Left lung (tissue), 10 donors: ENCODE data around the gene HNRNPUL1. TPM values are rescaled to one million over a fixed set of nuclear protein-coding genes. Genes with fewer than 3 reads are reported as not detected.

Source experiments
- ATAC-seq: fragments of 200-7000 bp; cut with Tn5 transposase; one replicate; pipeline ENCODE4 v1.9.1; 2020; ENCODE audit warnings: moderate library complexity
- DNase-seq, 4 donors: peaks; one replicate each; pipeline ENCODE4 v3.0.0-alpha.2; 2013 to 2020
- H3K27ac ChIP-seq, 2 donors: fragments of 200-600 bp; sonication (generic) in 1 of 2; one replicate each; pipeline versions ENCODE4 v1.5.0 to v1.8.0; 2020 to 2021
- H3K27me3 ChIP-seq, 2 donors: fragments of 200-600 bp; sonication (generic) in 1 of 2; one replicate each; pipeline versions ENCODE4 v1.5.0 to v1.8.0; 2020 to 2021
- H3K36me3 ChIP-seq, 2 donors: fragments of 200-600 bp; sonication (generic) in 1 of 2; one replicate each; pipeline versions ENCODE4 v1.5.0 to v1.8.0; 2020 to 2021
- H3K4me1 ChIP-seq, 2 donors: fragments of 200-600 bp; one replicate each; pipeline ENCODE4 v1.8.0; 2021
- H3K4me3 ChIP-seq, 2 donors: fragments of 200-600 bp; sonication (generic) in 1 of 2; one replicate each; pipeline versions ENCODE4 v1.5.0 to v1.8.0; 2020 to 2021; ENCODE audit warnings: mild to moderate bottlenecking in 1 of 2
- H3K9me3 ChIP-seq, 2 donors: fragments of 200-600 bp; sonication (generic) in 1 of 2; one replicate each; pipeline versions ENCODE4 v1.5.0 to v1.8.0; 2020 to 2021
- CTCF ChIP-seq, 2 donors: fragments of 200-600 bp; sonication (generic) in 1 of 2; IDR thresholded peaks; one replicate each; pipeline versions ENCODE4 v1.5.0 to v1.8.0; 2021; ENCODE audit warnings: antibody characterized with exemption in 2 of 2
- intact Hi-C, 2 donors: fragments of 100-400 bp; cut with DNase I; formaldehyde crosslinking; loops; one replicate each; pipeline versions ENCODE4 v1.11.2 to v1.14.2; 2022
- polyA plus RNA-seq, 6 donors: library from polyadenylated mRNA; unstranded; fragments of 120-200 nt; gene quantifications; one replicate each; pipeline ENCODE4 v1.2.1, GENCODE V29; 2013; ENCODE audit not compliant: insufficient read length in 6 of 6
- total RNA-seq, 2 donors: library from RNA; stranded (reverse); fragmentation: NEBNext Ultra II Directional; extraction: Animal tissue kit (Norgen Biotek cat#: 25700); gene quantifications; one replicate each; pipeline ENCODE4 v1.2.1, GENCODE V29; 2021
- donor health status: DM: no; HTN: yes; CAD: no.
- donor health status: DM: no; HTN: no; CAD: no.

The HNRNPUL1 gene
- total and polyA plus RNA-seq, 8 donors = 168 to 240 (median 227) TPM

GRCh38 chr19:41318696-41319499 is 54.7 kb downstream of the HNRNPUL1 start:
- ATAC-seq = no peak
- peaks cover 0 to 86% of the 10 kb centered on the region in 2 donors for H3K36me3 ChIP-seq
- no peak overlapping the region for H3K27ac ChIP-seq
- no peak overlapping the region for H3K4me3 ChIP-seq
- H3K27me3 ChIP-seq = no peaks in the 10 kb centered on the region
- no peak for TF ChIP-seq CTCF (IDR thresholded peaks at IDR 0.05)
- peak in 1 of 4 donors; percentile 38 for DNase-seq
- H3K9me3 ChIP-seq = no peaks in the 10 kb centered on the region
- peaks cover 14 to 31% of the 10 kb centered on the region in 2 donors for H3K4me1 ChIP-seq
- intact Hi-C loops = no loop called here

- ATAC-seq (no peak), DNase-seq (peak in 1 of 4 donors; percentile 46)
- H3K36me3 ChIP-seq = peaks cover 0 to 79% of the 10 kb centered on the region in 2 donors
- intact Hi-C loops = no loop called here
- H3K27ac ChIP-seq = no peak overlapping the region
- no peak overlapping the region for H3K4me3 ChIP-seq
- H3K27me3 ChIP-seq = no peaks in the 10 kb centered on the region
- H3K4me1 ChIP-seq = peaks cover 22 to 38% of the 10 kb centered on the region in 2 donors
- H3K9me3 ChIP-seq = no peaks in the 10 kb centered on the region
- TF ChIP-seq CTCF (IDR thresholded peaks at IDR 0.05) = no peak
Measured at GRCh38 chr19:41319500-41320184, 55.5 kb downstream of the HNRNPUL1 start.

GRCh38 chr19:41320185-41320518 is 56.0 kb downstream of the HNRNPUL1 start:
- peaks cover 0 to 74% of the 10 kb centered on the region in 2 donors for H3K36me3 ChIP-seq
- ATAC-seq = no peak
- DNase-seq = peak in 1 of 4 donors; percentile 58
- no peak overlapping the region for H3K27ac ChIP-seq
- H3K27me3 ChIP-seq = no peaks in the 10 kb centered on the region
- no peak for TF ChIP-seq CTCF (IDR thresholded peaks at IDR 0.05)
- H3K4me1 ChIP-seq = peaks cover 27 to 43% of the 10 kb centered on the region in 2 donors
- no peaks in the 10 kb centered on the region for H3K9me3 ChIP-seq
- intact Hi-C loops = no loop called here
- H3K4me3 ChIP-seq = no peak overlapping the region

GRCh38 chr19:41320568-41320967 is 56.4 kb downstream of the HNRNPUL1 start:
- DNase-seq (no peak), ATAC-seq (no peak)
- H3K36me3 ChIP-seq = peaks cover 0 to 70% of the 10 kb centered on the region in 2 donors
- H3K4me3 ChIP-seq = no peak overlapping the region
- TF ChIP-seq CTCF (IDR thresholded peaks at IDR 0.05) = no peak
- H3K27ac ChIP-seq = no peak overlapping the region
- peaks cover 31 to 48% of the 10 kb centered on the region in 2 donors for H3K4me1 ChIP-seq
- intact Hi-C loops = no loop called here
- H3K9me3 ChIP-seq = no peaks in the 10 kb centered on the region
- no peaks in the 10 kb centered on the region for H3K27me3 ChIP-seq

- H3K9me3 ChIP-seq = no peaks in the 10 kb centered on the region
- DNase-seq (peak in 1 of 4 donors; percentile 39), ATAC-seq (no peak)
- TF ChIP-seq CTCF (IDR thresholded peaks at IDR 0.05) = no peak
- H3K4me3 ChIP-seq = no peak overlapping the region
- intact Hi-C loops = no loop called here
- peak overlapping the region; percentile 47 to 88 for H3K27ac ChIP-seq
- peaks cover 37 to 54% of the 10 kb centered on the region in 2 donors for H3K4me1 ChIP-seq
- peaks cover 0 to 63% of the 10 kb centered on the region in 2 donors for H3K36me3 ChIP-seq
- no peaks in the 10 kb centered on the region for H3K27me3 ChIP-seq
Measured at GRCh38 chr19:41321204-41321599, 57.0 kb downstream of the HNRNPUL1 start.
